ENCODE results near the gene PHPT1.

- TF ChIP-seq CTCF (IDR thresholded peaks at IDR 0.05) = no peak
- TF ChIP-seq POLR2A (IDR thresholded peaks at IDR 0.05) = no peak
Measured at GRCh38 chr9:136829981-136830885, 19.0 kb upstream of the PHPT1 start.
